Retinal pigment epithelial cell (primary cell): ENCODE results near the gene MDH1.
"Not testable (repeated sequence)": the region's sequence is repeated elsewhere in the genome, so short reads cannot be mapped to it uniquely, and the experiment has no call there.

Experiments
- DNase-seq: peaks from one replicate; pipeline ENCODE4 v3.0.0-alpha.2; 2010; ENCODE audit warnings: low read depth
- H3K4me3 ChIP-seq: 2 replicates; pipeline ENCODE4 v1.5.1; 2011; ENCODE audit warnings: mild to moderate bottlenecking, low read length, control low read depth, moderate library complexity
- TF ChIP-seq, protein P1 (sequence below): conservative IDR thresholded peaks from 2 replicates; pipeline ENCODE4 v1.5.1; 2011; ENCODE audit warnings: low read depth, low read length, control low read depth, inconsistent platforms

MDH1 gene

DNA sequence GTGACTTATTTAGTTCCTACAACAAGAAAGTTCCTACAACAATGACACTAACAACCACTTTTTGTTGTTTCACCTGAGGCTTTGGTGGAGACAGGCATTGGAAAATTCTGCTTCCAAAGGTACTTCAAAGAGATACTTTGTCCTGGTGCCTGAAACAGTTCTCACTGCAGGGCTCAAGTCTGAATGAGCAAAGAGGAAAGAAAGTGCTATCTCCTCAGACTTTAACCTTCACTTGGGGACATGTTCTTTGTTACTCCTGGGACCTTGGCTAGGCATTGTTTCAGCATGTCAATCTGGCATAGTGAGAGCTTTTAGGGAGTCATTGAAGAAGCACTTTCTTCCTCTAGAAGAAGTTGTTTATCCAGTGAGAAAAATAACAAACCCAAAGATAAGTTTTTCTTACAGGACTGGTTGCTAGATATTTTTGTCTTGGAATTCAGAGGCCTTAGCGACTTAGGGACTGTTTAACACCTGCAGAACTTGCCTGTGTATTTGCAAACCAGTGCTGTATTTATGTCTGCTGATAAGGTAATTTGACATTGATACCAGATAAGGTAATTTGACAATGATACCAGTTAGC is 12.2 kb downstream of the MDH1 start:
- TF ChIP-seq, protein P1, sequence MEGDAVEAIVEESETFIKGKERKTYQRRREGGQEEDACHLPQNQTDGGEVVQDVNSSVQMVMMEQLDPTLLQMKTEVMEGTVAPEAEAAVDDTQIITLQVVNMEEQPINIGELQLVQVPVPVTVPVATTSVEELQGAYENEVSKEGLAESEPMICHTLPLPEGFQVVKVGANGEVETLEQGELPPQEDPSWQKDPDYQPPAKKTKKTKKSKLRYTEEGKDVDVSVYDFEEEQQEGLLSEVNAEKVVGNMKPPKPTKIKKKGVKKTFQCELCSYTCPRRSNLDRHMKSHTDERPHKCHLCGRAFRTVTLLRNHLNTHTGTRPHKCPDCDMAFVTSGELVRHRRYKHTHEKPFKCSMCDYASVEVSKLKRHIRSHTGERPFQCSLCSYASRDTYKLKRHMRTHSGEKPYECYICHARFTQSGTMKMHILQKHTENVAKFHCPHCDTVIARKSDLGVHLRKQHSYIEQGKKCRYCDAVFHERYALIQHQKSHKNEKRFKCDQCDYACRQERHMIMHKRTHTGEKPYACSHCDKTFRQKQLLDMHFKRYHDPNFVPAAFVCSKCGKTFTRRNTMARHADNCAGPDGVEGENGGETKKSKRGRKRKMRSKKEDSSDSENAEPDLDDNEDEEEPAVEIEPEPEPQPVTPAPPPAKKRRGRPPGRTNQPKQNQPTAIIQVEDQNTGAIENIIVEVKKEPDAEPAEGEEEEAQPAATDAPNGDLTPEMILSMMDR, result no peak
- DNase-seq, result no peak
- H3K4me3 ChIP-seq, result no peak overlapping the region

DNA sequence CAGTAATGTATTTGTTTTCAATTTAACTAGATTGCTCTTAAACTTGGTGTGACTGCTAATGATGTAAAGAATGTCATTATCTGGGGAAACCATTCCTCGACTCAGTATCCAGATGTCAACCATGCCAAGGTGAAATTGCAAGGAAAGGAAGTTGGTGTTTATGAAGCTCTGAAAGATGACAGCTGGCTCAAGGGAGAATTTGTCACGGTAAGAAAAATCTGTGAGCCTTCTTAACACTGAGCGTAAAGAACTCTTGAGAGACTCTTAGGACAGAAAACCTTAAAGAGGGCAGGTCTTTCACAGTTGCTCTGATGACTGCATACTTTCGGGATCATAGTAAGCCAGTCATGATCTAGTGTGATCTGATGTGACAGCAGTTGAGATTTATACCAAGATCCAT is 15.9 kb downstream of the MDH1 start:
- TF ChIP-seq, protein P1, result no peak
- no peak overlapping the region for H3K4me3 ChIP-seq
- no peak for DNase-seq

DNA sequence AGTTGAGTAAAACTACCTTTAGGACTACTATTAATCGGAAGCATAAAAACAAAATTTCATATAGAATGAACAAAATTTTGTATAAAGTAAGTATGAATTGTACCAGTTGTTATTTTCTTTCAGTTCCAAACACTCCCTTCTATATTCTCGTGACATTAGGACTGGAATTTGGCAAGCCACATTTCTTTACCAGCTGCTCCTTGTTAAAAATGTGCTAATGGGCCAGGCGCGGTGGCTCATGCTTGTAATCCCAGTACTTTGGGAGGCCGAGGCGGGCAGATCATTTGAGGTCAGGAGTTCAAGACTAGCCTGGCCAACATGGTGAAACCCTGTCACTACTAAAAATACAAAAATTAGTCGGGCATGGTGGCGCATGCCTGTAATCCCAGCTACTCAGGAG is 20.1 kb downstream of the MDH1 start:
- not testable (repeated sequence) for H3K4me3 ChIP-seq, DNase-seq

DNA sequence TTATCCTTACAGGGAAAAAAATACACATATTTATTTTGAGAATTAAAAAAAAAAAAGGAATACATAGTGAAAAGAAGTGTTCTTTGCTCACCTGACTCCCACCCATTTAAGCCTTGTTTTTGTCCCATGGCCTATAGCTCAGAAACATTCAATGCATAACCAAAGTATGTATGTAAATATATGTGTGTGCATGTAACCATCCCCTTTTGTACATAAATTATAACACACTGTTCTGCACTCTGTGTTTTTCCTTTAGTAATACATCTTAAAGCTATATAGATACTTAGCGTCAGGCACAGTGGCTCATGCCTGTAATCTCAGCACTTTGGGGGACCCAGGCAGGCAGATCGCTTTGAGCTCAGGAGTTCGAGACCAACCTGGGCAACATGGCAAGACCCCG is 21.8 kb downstream of the MDH1 start:
- no peak overlapping the region for H3K4me3 ChIP-seq
- TF ChIP-seq, protein P1, result no peak
- DNase-seq, result no peak

DNA sequence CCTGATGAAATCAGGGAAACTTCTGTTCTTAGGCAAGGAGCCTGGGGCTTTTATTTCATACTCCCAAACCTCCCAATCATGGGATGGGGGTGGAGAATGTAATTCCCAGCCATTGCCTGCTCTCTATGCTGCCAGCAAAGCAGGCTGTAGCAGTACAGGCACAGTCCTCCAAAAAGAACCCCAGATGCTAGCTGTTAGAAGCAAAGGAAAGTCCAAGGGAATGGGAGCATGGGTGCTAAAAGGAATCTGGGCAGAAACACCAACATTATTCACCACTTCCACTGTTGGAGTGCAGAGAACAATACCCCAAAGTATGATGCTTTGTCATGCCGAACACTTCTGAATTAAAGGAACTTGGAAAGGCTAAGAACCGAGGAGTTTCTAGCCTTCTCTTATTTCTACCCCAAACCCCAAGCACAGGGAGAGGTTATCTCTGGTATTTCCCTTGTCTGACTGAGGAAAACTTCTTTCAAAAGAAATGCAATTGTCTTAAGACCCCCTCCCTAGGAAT is 24.7 kb downstream of the MDH1 start:
- no peak for DNase-seq
- TF ChIP-seq, protein P1, result no peak
- no peak overlapping the region for H3K4me3 ChIP-seq

DNA sequence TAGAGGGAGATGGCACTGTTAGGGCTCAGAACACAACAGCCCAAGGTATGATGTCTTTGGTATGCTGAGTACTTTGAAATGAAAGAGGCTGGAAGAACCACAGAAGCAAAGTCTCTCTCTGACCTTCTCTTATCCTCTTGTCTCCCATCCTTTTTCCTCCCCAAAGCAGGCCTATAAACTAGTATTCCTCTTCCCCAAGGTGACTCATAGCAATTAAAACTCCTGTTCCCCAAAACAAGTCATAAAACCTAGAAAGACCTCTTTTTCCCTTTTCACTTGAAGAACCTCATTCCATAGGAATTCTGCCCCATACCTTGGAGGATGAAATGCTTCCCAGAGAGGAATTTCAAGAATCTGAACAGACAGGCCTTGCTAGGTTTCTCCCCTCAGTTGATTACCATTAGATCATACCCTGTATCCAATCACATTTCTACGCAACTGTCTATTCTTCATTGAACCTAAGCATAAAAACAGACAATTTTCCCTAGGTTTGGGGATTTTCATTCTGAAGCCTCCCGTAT is 25.7 kb downstream of the MDH1 start:
- no peak for DNase-seq
- H3K4me3 ChIP-seq, result no peak overlapping the region
- TF ChIP-seq, protein P1, result no peak

DNA sequence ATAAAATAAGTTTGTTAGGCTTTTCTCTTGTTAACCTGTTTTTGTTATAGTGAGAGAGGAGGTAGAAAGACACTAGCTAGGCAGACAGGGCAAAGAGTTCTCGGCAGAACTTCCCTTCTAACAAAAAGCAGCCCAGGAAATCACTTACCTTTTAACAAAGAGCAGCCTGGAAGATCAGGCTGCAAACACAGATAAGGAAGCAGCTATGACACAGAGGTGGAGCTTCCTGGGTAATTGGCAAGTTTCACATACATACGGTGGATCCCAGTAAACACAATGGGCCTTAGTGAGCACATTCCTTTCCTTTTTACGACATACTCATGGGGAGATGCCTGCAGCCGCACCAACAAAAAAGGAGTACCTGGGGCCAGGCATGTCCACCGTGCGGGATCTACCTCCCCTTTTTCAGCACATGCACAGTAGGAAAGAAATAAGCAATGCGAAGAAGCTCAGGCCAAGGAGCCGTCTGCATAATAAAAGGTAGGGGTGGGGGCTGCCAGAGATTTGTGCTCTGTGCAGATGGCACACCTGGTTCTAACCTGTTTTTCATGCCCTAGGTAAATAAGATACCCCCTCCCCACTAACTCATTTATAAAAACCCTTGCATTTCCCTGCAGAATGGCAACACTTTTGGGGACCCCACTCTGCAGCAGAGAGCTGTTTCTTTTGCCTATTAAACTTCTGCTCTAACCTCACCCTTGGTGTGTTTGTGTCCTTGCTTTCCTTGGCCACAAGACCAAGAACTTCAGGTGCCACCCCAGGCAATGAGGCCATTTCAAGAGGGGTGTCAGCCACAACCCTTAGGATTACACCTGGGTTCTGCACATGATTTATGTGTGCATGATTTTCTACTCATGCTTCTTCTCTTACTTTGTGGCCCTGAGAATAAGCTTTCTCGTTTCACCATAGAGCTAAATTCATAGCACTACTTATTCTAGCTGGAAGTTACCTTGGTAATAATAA is 26.5 kb downstream of the MDH1 start:
- H3K4me3 ChIP-seq, result no peak overlapping the region
- DNase-seq, result no peak
- TF ChIP-seq, protein P1, result no peak
